NCI-H82 (cell line): ENCODE data around the gene SHLD1.
A peak's percentile ranks its signal among the peaks of the same experiment; 100 is the strongest.
"Not testable (repeated sequence)": the region's sequence is repeated elsewhere in the genome, so short reads cannot be mapped to it uniquely, and the experiment has no call there.

ENCODE experiments used
- DNase-seq: peaks from one replicate; lab custom pipeline; 2025; lab: John Stamatoyannopoulos, UW

SHLD1 gene

GRCh38 chr20:5781367-5781766 is 31.2 kb downstream of the SHLD1 start:
- DNase-seq = not testable (repeated sequence)

GRCh38 chr20:5781798-5782750 is 31.9 kb downstream of the SHLD1 start:
- DNase-seq = no peak

- no peak for DNase-seq
Measured at GRCh38 chr20:5784735-5785134, 34.5 kb downstream of the SHLD1 start.

GRCh38 chr20:5785146-5785545 is 34.9 kb downstream of the SHLD1 start:
- no peak for DNase-seq

- DNase-seq = no peak
Measured at GRCh38 chr20:5786930-5787795, 37.0 kb downstream of the SHLD1 start.

GRCh38 chr20:5787796-5788165 is 37.6 kb downstream of the SHLD1 start:
- DNase-seq = no peak

GRCh38 chr20:5788385-5788895 is 38.2 kb downstream of the SHLD1 start:
- DNase-seq = peak; percentile 96

- DNase-seq = no peak
Measured at GRCh38 chr20:5789827-5790226, 39.6 kb downstream of the SHLD1 start.

- DNase-seq = no peak
Measured at GRCh38 chr20:5793916-5794315, 43.7 kb downstream of the SHLD1 start.

GRCh38 chr20:5796331-5797040 is 46.3 kb downstream of the SHLD1 start:
- DNase-seq = no peak

GRCh38 chr20:5797165-5797564 is 47.0 kb downstream of the SHLD1 start:
- DNase-seq = no peak

- no peak for DNase-seq
Measured at GRCh38 chr20:5797843-5798462, 47.8 kb downstream of the SHLD1 start.

- not testable (repeated sequence) for DNase-seq
Measured at GRCh38 chr20:5803754-5804303, 53.6 kb downstream of the SHLD1 start.

GRCh38 chr20:5806457-5807263 is 56.5 kb downstream of the SHLD1 start:
- DNase-seq = peak; percentile 13

- no peak for DNase-seq
Measured at GRCh38 chr20:5807431-5807830, 57.2 kb downstream of the SHLD1 start.

GRCh38 chr20:5808901-5809300 is 58.7 kb downstream of the SHLD1 start:
- DNase-seq = no peak

- no peak for DNase-seq
Measured at GRCh38 chr20:5809495-5809894, 59.3 kb downstream of the SHLD1 start.

- peak; percentile 52 for DNase-seq
Measured at GRCh38 chr20:5810800-5811422, 60.7 kb downstream of the SHLD1 start.

- DNase-seq = no peak
Measured at GRCh38 chr20:5811746-5812145, 61.5 kb downstream of the SHLD1 start.

GRCh38 chr20:5818346-5818681 is 68.1 kb downstream of the SHLD1 start:
- DNase-seq = no peak
